Brain microvascular endothelial cell (primary cell): ENCODE measurements around the gene GFY.

Experiments
- DNase-seq: peaks from one replicate; pipeline ENCODE4 v3.0.0-alpha.2; 2020
- H3K27ac ChIP-seq: fragments of 250-450 bp; sonication (Bioruptor Pico); 2 replicates; pipeline ENCODE4 v1.5.1; 2020; ENCODE audit warnings: mild to moderate bottlenecking, moderate library complexity
- H3K27me3 ChIP-seq: fragments of 250-450 bp; sonication (Bioruptor Pico); replicated peaks from 2 replicates; pipeline ENCODE4 v1.5.1; 2020; ENCODE audit warnings: mild to moderate bottlenecking
- H3K36me3 ChIP-seq: fragments of 250-450 bp; sonication (Bioruptor Pico); replicated peaks from 2 replicates; pipeline ENCODE4 v1.5.1; 2020; ENCODE audit warnings: mild to moderate bottlenecking
- H3K4me3 ChIP-seq: 2 replicates; pipeline ENCODE4 v1.5.1; 2011; ENCODE audit warnings: low read depth, mild to moderate bottlenecking, control low read depth, low read length, moderate library complexity
- CTCF ChIP-seq: IDR thresholded peaks from 2 replicates; pipeline ENCODE4 v1.5.1; 2011; ENCODE audit warnings: low read depth, mild to moderate bottlenecking, moderate library complexity, low read length, control low read depth, inconsistent platforms; ENCODE audit errors: missing control alignments
- in situ Hi-C: cut with HindIII; loops from 2 replicates; pipeline ENCODE4 v1.10.0; 2017; ENCODE audit warnings: low sequenced_read_pairs, low pct_ligation_motif_present

GFY gene

DNA sequence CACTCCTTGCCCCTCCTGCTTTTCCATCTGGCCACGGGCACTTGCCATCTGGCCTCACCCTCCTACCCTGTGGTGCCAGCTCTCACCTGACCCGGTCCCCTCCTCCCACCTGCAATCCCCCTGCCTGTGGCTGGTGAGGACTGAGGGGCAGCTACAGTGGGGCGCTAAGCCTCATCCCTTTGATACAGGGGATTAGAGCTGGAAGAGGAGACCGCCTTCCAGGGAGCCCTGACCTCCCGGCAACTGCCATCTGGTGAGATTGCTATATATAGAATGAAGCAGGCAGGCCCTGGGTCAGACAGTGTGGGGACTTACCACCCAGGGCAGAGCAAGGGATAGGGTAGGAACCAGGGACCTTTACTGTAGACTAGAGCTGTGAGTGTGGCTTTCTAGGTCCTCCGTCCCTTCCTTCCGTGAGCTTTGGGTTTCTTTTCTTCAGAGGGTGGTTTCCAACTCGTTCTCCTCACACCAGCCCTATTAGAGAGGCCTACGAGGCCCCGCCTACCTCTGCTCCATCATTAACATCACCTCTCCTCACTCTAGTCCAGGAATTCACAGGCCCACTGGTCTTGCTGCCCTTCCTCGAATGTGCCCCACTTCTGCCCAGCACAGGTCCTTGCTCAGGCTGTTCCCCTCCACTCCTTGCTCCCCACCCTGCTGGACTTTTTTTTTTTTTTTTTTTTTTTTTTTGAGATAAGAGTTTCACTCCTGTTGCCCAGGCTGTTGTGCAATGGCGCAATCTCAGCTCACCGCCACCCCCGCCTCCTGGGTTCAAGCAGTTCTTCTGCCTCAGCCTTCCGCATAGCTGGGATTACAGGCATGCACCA lies 29.4 kb upstream of the GFY start:
- DNase-seq = no peak
- in situ Hi-C loops = no loop called here
- Histone ChIP-seq H3K4me3 (no peak overlapping the region), H3K27me3 (peaks cover 7% of the 10 kb centered on the region), H3K27ac (no peak overlapping the region), H3K36me3 (no peaks in the 10 kb centered on the region)
- TF ChIP-seq CTCF = no peak

DNA sequence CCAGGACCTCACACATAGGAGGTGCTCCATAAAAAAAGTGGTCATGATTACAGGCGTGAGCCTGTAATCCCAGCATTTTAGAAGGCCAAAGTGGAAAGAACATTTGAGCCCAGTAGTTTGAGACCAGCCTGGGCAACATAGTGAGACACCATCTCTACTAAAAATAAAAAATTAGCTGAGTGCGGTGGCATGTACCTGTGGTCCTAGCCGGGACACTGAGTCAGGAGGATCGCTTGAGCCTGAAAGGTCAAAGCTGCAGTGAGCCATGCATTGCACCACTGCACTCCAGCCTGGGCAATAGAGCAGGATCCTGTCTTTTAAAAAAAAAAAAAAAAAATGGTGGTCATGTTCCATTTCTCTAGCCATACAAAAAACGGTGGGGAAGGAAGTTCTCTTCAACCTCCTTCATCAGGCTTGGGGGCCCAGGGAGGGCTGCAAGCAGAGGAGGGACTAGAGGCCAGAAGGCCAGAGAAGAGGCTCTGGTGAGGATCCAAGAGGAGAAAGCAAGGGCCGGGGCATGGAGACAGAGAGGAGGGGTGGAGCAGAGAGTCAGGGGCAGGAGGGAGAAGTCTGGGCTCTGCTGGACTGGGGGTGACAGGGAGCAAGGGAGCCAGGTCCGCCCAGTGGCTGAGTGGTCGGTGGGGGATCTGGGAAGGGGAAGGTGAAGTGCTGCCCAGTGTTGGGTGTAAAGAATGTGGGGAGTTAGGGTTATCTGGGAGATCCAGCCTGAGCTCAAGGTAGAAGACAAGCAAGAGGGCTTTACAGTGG lies 28.3 kb upstream of the GFY start:
- no peak overlapping the region for H3K27ac ChIP-seq
- in situ Hi-C loops = no loop called here
- no peak overlapping the region for H3K4me3 ChIP-seq
- TF ChIP-seq CTCF = no peak
- H3K27me3 ChIP-seq = peaks cover 7% of the 10 kb centered on the region
- H3K36me3 ChIP-seq = no peaks in the 10 kb centered on the region
- DNase-seq = no peak

DNA sequence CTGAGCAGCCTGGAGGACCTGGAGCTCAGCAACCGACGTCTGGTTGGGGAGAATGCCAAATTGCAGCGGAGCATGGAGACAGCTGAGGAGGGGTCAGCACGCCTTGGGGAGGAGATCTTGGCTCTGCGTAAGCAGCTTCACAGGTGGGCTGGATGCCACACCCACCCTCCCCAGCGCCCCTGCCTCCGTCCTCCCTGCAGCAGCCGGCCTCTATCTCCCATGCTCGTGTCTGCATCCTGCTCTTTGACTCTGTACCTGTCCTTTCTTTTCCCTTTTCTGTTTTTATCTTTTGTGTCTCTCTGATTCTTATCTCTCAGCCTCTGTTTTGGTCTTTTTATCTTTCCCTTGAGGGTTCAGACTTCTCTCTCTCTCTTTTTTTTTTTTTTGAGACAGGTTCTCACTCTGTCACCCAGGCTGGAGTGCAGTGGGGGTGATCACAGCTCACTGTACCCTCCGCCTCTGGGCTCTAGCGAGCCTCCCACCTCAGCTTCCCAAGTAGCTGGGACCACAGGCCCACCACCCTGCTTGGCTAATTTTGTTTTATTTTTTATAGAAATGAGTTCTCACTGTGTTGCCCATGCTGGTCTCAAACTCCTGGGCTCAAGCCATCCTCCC lies 27.1 kb upstream of the GFY start:
- TF ChIP-seq CTCF = no peak
- H3K27ac ChIP-seq = no peak overlapping the region
- H3K4me3 ChIP-seq = no peak overlapping the region
- H3K27me3 ChIP-seq = peaks cover 7% of the 10 kb centered on the region
- no peak for DNase-seq
- no peaks in the 10 kb centered on the region for H3K36me3 ChIP-seq
- in situ Hi-C loops = no loop called here

GRCh38 chr19:49398931-49399330 lies 26.3 kb upstream of the GFY start:
- Histone ChIP-seq H3K27me3 (peaks cover 5% of the 10 kb centered on the region), H3K4me3 (no peak overlapping the region), H3K27ac (no peak overlapping the region), H3K36me3 (no peaks in the 10 kb centered on the region)
- DNase-seq = no peak
- no peak for TF ChIP-seq CTCF
- in situ Hi-C loops = no loop called here

GRCh38 chr19:49400029-49400428 lies 25.2 kb upstream of the GFY start:
- TF ChIP-seq CTCF = no peak
- in situ Hi-C loops = no loop called here
- Histone ChIP-seq H3K4me3 (no peak overlapping the region), H3K27ac (no peak overlapping the region), H3K27me3 (no peaks in the 10 kb centered on the region), H3K36me3 (no peaks in the 10 kb centered on the region)
- DNase-seq = no peak
